Peyer's patch (tissue), 4 donors: ENCODE data around the gene TNIP3. TPM values are rescaled to one million over a fixed set of nuclear protein-coding genes. Genes with fewer than 3 reads are reported as not detected.

Source experiments
- DNase-seq, 3 donors: peaks; one replicate each; pipeline ENCODE4 v3.0.0-alpha.2; 2017 to 2019
- H3K27ac ChIP-seq, 4 donors: fragments of 200-600 bp; sonication (generic); one replicate each; pipeline ENCODE4 v1.5.1; 2016 to 2019
- H3K27me3 ChIP-seq, 2 donors: fragments of 200-600 bp; sonication (generic); one replicate each; pipeline ENCODE4 v1.5.1; 2019
- H3K36me3 ChIP-seq, 3 donors: fragments of 200-600 bp; sonication (generic); one replicate each; pipeline ENCODE4 v1.5.1; 2016 to 2019
- H3K4me1 ChIP-seq, 4 donors: fragments of 200-600 bp; sonication (generic); one replicate each; pipeline ENCODE4 v1.5.1; 2016 to 2019
- H3K4me3 ChIP-seq, 4 donors: fragments of 200-600 bp; sonication (generic); 1 replicate in 3 of 4; 2 replicates in 1 of 4; pipeline ENCODE4 v1.5.1; 2016 to 2019; ENCODE audit warnings: mild to moderate bottlenecking in 1 of 4
- H3K9me3 ChIP-seq, 4 donors: fragments of 200-600 bp; sonication (generic); one replicate each; pipeline ENCODE4 v1.5.1; 2016 to 2019; ENCODE audit warnings: mild to moderate bottlenecking in 1 of 4
- CTCF ChIP-seq, 6 experiments: fragments of 450-650 bp in 4 of 6; fragments of 200-600 bp in 2 of 6; sonication (generic) in 1 of 6; IDR thresholded peaks; one replicate each; pipeline ENCODE4 v1.5.1; 2017 to 2019; ENCODE audit warnings: antibody characterized with exemption in 6 of 6, mild to moderate bottlenecking in 3 of 6, moderate library complexity in 1 of 6
- POLR2A ChIP-seq, 2 donors: fragments of 450-650 bp; IDR thresholded peaks; one replicate each; pipeline ENCODE4 v1.5.1; 2017; ENCODE audit warnings: antibody characterized with exemption in 2 of 2, mild to moderate bottlenecking in 2 of 2, moderate library complexity in 2 of 2
- total RNA-seq, 4 donors: library from RNA; depleted of rRNA; stranded (reverse); fragments of >200 nt; gene quantifications; one replicate each; pipeline ENCODE4 v1.1.0, GENCODE V29; 2016

The TNIP3 gene
- total RNA-seq, 4 donors from 2014 or later = 0.88 TPM; not detected in 3

GRCh38 chr4:121165206-121165605 lies 1.1 kb upstream of the TNIP3 start:
- H3K9me3 ChIP-seq = no peaks in the 10 kb centered on the region
- DNase-seq = no peak
- no peak overlapping the region for H3K4me3 ChIP-seq
- no peak overlapping the region for H3K27ac ChIP-seq
- TF ChIP-seq CTCF (IDR thresholded peaks at IDR 0.05) (no peak), POLR2A (IDR thresholded peaks at IDR 0.05) (no peak)
- no peaks in the 10 kb centered on the region for H3K4me1 ChIP-seq
- H3K27me3 ChIP-seq = no peaks in the 10 kb centered on the region
- H3K36me3 ChIP-seq = no peaks in the 10 kb centered on the region

DNA sequence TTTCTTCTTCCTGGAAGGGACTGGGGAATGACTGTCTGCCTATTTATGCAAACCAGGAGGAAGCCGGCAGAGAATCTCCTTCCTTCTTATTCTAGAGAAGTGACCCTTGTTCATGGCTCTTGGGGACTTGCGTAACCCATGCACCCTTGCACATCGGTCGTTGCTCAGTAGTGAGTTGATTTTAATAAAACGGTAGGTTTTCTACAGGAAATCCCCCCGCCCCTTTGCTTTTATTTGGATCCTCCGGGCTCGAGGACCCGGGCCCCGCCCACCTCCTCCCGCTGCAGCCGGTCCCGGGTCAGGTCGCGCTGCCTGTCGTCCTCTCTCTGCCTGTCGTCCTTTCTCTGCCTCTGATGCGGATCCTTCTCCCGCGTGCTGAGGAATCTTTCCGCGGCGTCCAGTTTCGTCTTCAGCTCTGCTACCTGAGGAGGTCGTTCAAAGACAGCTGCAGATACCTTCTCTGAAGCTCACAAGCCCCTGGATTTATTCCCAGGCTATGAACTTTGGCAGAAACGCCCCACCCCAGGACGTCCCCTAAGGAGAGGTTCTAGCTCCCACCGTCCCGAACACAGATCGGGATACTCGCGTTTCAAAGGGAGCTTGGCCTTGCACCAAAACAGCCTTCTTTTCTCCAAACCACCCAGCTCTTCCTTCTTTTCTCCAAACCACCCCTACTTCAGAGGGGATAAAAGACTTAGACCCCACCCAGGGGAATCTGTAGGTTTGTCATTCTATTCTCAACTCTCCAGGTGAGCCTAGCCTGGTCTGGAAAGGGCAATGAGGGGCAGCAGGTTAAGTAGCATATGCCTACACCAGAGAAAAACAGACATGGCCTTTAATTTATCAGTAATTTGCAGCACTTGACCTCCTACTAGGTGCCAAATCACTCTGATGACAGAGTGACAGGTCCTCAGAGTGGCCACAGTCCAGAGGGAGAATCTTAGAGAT lies 7.0 kb downstream of the TNIP3 start:
- peak; percentile 26 to 52 (median 50) for DNase-seq
- no peak for TF ChIP-seq POLR2A (IDR thresholded peaks at IDR 0.05)
- no peak for TF ChIP-seq CTCF (IDR thresholded peaks at IDR 0.05)
- H3K4me3 ChIP-seq = peak overlapping the region; percentile 20 to 48 (median 37)
- H3K9me3 ChIP-seq = no peaks in the 10 kb centered on the region
- no peaks in the 10 kb centered on the region for H3K36me3 ChIP-seq
- H3K27ac ChIP-seq = no peak overlapping the region
- peaks cover 0 to 5% (median 0%) of the 10 kb centered on the region in 4 donors for H3K4me1 ChIP-seq
- no peaks in the 10 kb centered on the region for H3K27me3 ChIP-seq

DNA sequence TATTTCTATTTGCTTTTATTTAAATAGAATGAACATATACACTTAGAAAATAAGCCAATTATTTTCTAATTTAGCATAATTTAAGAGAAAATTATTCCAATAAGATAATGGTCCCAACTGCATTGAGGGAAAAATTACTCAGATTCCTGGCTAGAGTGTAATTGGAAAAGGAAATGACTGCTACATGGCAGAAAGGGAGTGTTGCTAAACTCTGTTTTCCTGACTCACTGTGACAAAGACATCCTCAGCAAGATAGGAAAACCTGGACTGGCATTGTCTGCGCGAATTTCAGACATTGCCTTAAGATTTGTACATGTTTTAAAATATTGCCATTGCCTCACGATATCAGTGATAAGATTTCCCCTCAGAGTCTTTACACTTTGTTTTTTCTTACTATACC lies 8.2 kb downstream of the TNIP3 start:
- TF ChIP-seq CTCF (IDR thresholded peaks at IDR 0.05) (no peak), POLR2A (IDR thresholded peaks at IDR 0.05) (no peak)
- no peaks in the 10 kb centered on the region for H3K9me3 ChIP-seq
- no peak overlapping the region for H3K27ac ChIP-seq
- H3K27me3 ChIP-seq = no peaks in the 10 kb centered on the region
- H3K4me3 ChIP-seq = no peak overlapping the region
- H3K4me1 ChIP-seq = peaks cover 0 to 5% (median 0%) of the 10 kb centered on the region in 4 donors
- DNase-seq = no peak
- H3K36me3 ChIP-seq = no peaks in the 10 kb centered on the region

DNA sequence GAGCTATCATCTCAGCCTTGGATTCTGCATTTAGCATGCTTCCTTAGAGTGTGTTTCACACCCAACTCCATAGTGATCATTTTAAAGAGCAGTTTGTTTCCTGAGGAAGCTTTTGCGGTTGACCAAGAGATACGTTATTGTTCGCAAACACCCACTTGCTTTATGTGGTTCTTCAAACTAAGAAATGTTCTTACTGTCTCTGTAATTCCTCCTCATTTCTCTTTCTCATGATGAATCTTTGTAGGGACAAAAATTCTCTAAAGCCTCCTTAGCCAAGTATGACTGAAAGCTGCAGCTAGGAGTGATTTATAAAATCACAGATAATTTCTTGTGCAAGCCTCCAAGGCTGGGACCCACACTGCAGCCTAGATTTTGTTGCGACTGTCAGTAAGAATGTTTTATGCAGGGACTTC lies 10.0 kb downstream of the TNIP3 start:
- Histone ChIP-seq H3K4me1 (peaks cover 0 to 5% (median 0%) of the 10 kb centered on the region in 4 donors), H3K9me3 (no peaks in the 10 kb centered on the region), H3K27me3 (no peaks in the 10 kb centered on the region), H3K36me3 (no peaks in the 10 kb centered on the region), H3K27ac (peak overlapping the region; percentile 17 to 45 (median 38)), H3K4me3 (no peak overlapping the region)
- no peak for DNase-seq
- TF ChIP-seq POLR2A (IDR thresholded peaks at IDR 0.05) (no peak), CTCF (IDR thresholded peaks at IDR 0.05) (no peak)

DNA sequence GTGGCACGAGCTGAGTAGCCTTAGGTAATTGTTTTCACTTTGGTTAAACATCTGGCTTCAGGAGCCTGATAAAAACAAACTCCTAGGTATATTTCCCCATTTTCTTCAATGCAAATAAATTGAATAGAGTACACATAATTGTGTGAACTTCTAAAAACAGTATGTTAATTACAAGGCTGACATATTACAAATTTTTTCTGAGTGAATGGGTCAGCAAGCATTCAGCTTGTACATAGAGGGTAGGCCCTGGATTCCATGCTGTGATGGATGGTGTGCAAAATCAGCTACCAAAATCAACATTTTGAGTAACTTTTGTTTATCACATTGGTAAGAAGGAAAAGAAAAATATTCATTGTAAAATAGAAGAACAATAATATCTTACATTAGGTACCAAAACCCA lies 12.2 kb downstream of the TNIP3 start:
- Histone ChIP-seq H3K9me3 (no peaks in the 10 kb centered on the region), H3K4me1 (peaks cover 0 to 2% (median 0%) of the 10 kb centered on the region in 4 donors), H3K27ac (no peak overlapping the region), H3K27me3 (no peaks in the 10 kb centered on the region), H3K4me3 (no peak overlapping the region), H3K36me3 (no peaks in the 10 kb centered on the region)
- TF ChIP-seq CTCF (IDR thresholded peaks at IDR 0.05) (no peak), POLR2A (IDR thresholded peaks at IDR 0.05) (no peak)
- DNase-seq = no peak
